Endothelial cell of umbilical vein (primary cell): ENCODE data around the gene DNAAF5. TPM values are rescaled to one million over a fixed set of nuclear protein-coding genes. Genes with fewer than 3 reads are reported as not detected.

Experiments
- BruUV-seq: library from RNA; stranded (reverse); fragments of 400-500 nt; replicated peaks from 2 replicates; lab custom pipeline; 2021; lab: Mats Ljungman, UMichigan
- CTCF ChIA-PET: fragments of 300-600, 350-600 bp; sonication (Branson Sonifier 250); formaldehyde crosslinking; loops from one replicate; lab custom pipeline; 2021; ENCODE audit warnings: antibody characterized with exemption, inconsistent platforms; lab: Charles Lee
- POLR2A ChIA-PET: fragments of 300-600, 350-600 bp; sonication (Branson Sonifier 250); formaldehyde crosslinking; loops from one replicate; lab custom pipeline; 2021; ENCODE audit warnings: antibody characterized with exemption, inconsistent platforms; lab: Charles Lee
- DNase-seq: peaks from one replicate; pipeline ENCODE4 v3.0.0-alpha.2; 2011; ENCODE audit warnings: low read depth, low spot score
- FAIRE-seq: peaks from 2 replicates; lab custom pipeline; 2011; peaks lifted over from hg19 to GRCh38; lab: Jason Lieb, UNC
- H2AFZ ChIP-seq: 2 replicates; pipeline ENCODE4 v1.6.0; 2012; ENCODE audit warnings: low read depth, low read length, control low read depth, inconsistent platforms
- H3K27ac ChIP-seq: 2 replicates; pipeline ENCODE4 v1.5.1; 2011; ENCODE audit warnings: low read depth, mild to moderate bottlenecking, control low read depth, low read length, moderate library complexity; ENCODE audit not compliant: insufficient read depth
- H3K27me3 ChIP-seq, 2 experiments: 2 replicates each; pipeline versions ENCODE4 v1.6.0 to v1.6.1; 2011; ENCODE audit warnings: low read length in 2 of 2, mixed read lengths in 1 of 2; ENCODE audit not compliant: control insufficient read depth in 2 of 2, insufficient read depth in 2 of 2
- H3K36me3 ChIP-seq, 2 experiments: 2 replicates in 1 of 2; 3 replicates in 1 of 2; pipeline ENCODE4 v1.5.1; 2011; ENCODE audit warnings: low read length in 2 of 2, mild to moderate bottlenecking in 1 of 2, moderate library complexity in 1 of 2; ENCODE audit not compliant: control insufficient read depth in 2 of 2, insufficient read depth in 2 of 2; ENCODE audit errors: extremely low read depth in 1 of 2
- H3K4me1 ChIP-seq: 3 replicates; pipeline ENCODE4 v1.5.1; 2011; ENCODE audit warnings: mild to moderate bottlenecking, low read length; ENCODE audit not compliant: control insufficient read depth, insufficient read depth; ENCODE audit errors: extremely low read depth
- H3K4me2 ChIP-seq: 2 replicates; pipeline ENCODE4 v1.6.1; 2011; ENCODE audit warnings: low read length, control low read depth, mixed read lengths; ENCODE audit not compliant: insufficient read depth
- H3K4me3 ChIP-seq, 3 experiments: fragments of 200-600 bp in 1 of 3; sonication (generic), shearing (Covaris generic) in 1 of 3; replicated peaks in 1 of 3; 2 replicates each; pipeline ENCODE4 v1.5.1; 2011 to 2016; ENCODE audit warnings: control low read depth in 3 of 3, low read length in 3 of 3, mild to moderate bottlenecking in 2 of 3, inconsistent platforms in 1 of 3, low read depth in 1 of 3, moderate library complexity in 1 of 3; ENCODE audit not compliant: insufficient read depth in 1 of 3
- H3K79me2 ChIP-seq: 2 replicates; pipeline ENCODE4 v1.6.0; 2012; ENCODE audit warnings: low read length, inconsistent platforms; ENCODE audit not compliant: control insufficient read depth, insufficient read depth
- H3K9ac ChIP-seq: replicated peaks from 2 replicates; pipeline ENCODE3; 2011; ENCODE audit warnings: low read length, control low read depth; ENCODE audit not compliant: insufficient read depth; ENCODE audit errors: extremely low read depth
- H3K9me1 ChIP-seq: replicated peaks from 3 replicates; pipeline ENCODE4 v1.6.0; 2011; ENCODE audit warnings: mild to moderate bottlenecking, low read length; ENCODE audit not compliant: control insufficient read depth, insufficient read depth; ENCODE audit errors: extremely low read depth
- H3K9me3 ChIP-seq: replicated peaks from 2 replicates; pipeline ENCODE4 v1.5.1; 2012; ENCODE audit warnings: low read length, inconsistent platforms; ENCODE audit not compliant: control insufficient read depth, insufficient read depth
- H4K20me1 ChIP-seq: replicated peaks from 2 replicates; pipeline ENCODE3; 2011; ENCODE audit warnings: mild to moderate bottlenecking, low read length; ENCODE audit not compliant: control insufficient read depth, insufficient read depth; ENCODE audit errors: extremely low read depth
- CTCF ChIP-seq, 2 donors: IDR thresholded peaks; 1 replicate in 1 of 2; 2 replicates in 1 of 2; pipeline ENCODE4 v1.5.1; 2011; ENCODE audit warnings: low read length in 2 of 2, mild to moderate bottlenecking in 2 of 2, moderate library complexity in 2 of 2, control low read depth in 1 of 2, inconsistent platforms in 1 of 2, low read depth in 1 of 2; ENCODE audit not compliant: insufficient read depth in 1 of 2; ENCODE audit errors: extremely low read depth in 1 of 2
- EZH2 ChIP-seq: IDR thresholded peaks from 2 replicates; pipeline ENCODE4 v1.6.1; 2012; ENCODE audit warnings: borderline replicate concordance, low read depth, mild to moderate bottlenecking, moderate library complexity, low read length, inconsistent platforms; ENCODE audit not compliant: severe bottlenecking
- FOS ChIP-seq: IDR thresholded peaks from 2 replicates; pipeline ENCODE4 v1.6.1; 2011; ENCODE audit warnings: mild to moderate bottlenecking, low read length, moderate library complexity, borderline replicate concordance; ENCODE audit not compliant: insufficient read depth
- GATA2 ChIP-seq: IDR thresholded peaks from 2 replicates; pipeline ENCODE4 v1.7.0; 2011; ENCODE audit warnings: low read depth, mild to moderate bottlenecking, moderate library complexity, mixed read lengths, low read length; ENCODE audit not compliant: insufficient read length, insufficient read depth
- JUN ChIP-seq: IDR thresholded peaks from 2 replicates; pipeline ENCODE4 v1.6.1; 2011; ENCODE audit warnings: borderline replicate concordance, low read depth; ENCODE audit not compliant: insufficient read length, insufficient read depth
- MAX ChIP-seq: IDR thresholded peaks from 2 replicates; pipeline ENCODE4 v1.6.1; 2011; ENCODE audit not compliant: insufficient read depth, insufficient read length
- MYC ChIP-seq: IDR thresholded peaks from one replicate; pipeline ENCODE4 v1.6.1; 2011; ENCODE audit warnings: mild to moderate bottlenecking, low read depth, low read length
- POLR2A ChIP-seq: IDR thresholded peaks from 2 replicates; pipeline ENCODE4 v1.6.1; 2012; ENCODE audit warnings: low read depth, mild to moderate bottlenecking, control low read depth, low read length
- POLR2AphosphoS5 ChIP-seq: IDR thresholded peaks from 2 replicates; pipeline ENCODE4 v1.6.1; 2012; ENCODE audit warnings: low read depth, mild to moderate bottlenecking, control low read depth, low read length, moderate library complexity; ENCODE audit not compliant: insufficient read depth
- dilution Hi-C: fragments of 300-500 bp; cut with MboI; formaldehyde crosslinking; loops from one replicate; pipeline ENCODE4 v1.15.0; 2019; ENCODE audit warnings: low sequenced_read_pairs; ENCODE audit not compliant: extremely low pct_ligation_motif_present
- intact Hi-C: fragments of 100-400 bp; cut with micrococcal nuclease; formaldehyde crosslinking; loops from one replicate; pipeline ENCODE4 v1.10.0; 2022
- polyA plus RNA-seq, 4 experiments: library from polyadenylated mRNA; depleted of rRNA in 3 of 4; stranded (reverse) in 3 of 4; unstranded in 1 of 4; fragments of >200 nt; gene quantifications; 2 replicates each; pipeline versions ENCODE4 v1.2.1 to v1.2.3, GENCODE V29; 2011 to 2012; ENCODE audit warnings: missing spikeins in 1 of 4
- total RNA-seq: library from RNA; stranded (reverse); gene quantifications from 2 replicates; pipeline ENCODE4 v1.2.3, GENCODE V29; 2021

Gene DNAAF5
- total and polyA plus RNA-seq, 2 donors (not counting 3 experiments of a cell fraction or from before 2014, with no cell fraction given): 49.3 to 65.5 TPM

DNA sequence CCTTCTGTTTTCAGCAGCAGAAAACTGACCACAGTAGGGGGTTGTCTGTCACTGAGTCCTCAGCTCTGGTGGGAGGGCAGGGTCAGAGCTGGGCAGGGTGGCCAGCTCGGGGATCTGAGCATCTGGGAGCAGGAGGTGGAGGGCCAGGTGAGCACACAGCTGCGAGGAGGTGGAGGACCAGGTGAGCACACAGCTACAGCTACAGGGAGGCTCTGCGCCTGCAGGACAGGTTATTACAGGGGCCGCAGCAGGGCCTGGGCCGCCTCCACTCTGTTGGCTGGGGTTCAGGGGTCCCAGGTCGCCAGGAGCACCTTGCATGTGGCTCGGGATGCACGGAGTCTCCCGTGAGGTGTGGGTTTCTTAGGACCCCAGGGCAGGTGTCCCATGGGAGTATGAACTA lies 53.0 kb downstream of the DNAAF5 start:
- Histone ChIP-seq H3K9me1 (no peaks in the 10 kb centered on the region), H3K27me3 (no peaks in the 10 kb centered on the region), H4K20me1 (no peaks in the 10 kb centered on the region), H3K79me2 (no peaks in the 10 kb centered on the region), H3K4me2 (no peak overlapping the region), H3K4me3 (no peak overlapping the region), H3K4me1 (peaks cover 34% of the 10 kb centered on the region), H3K9ac (no peak overlapping the region), H3K27ac (no peak overlapping the region), H2AFZ (no peak overlapping the region), H3K36me3 (peaks cover 0 to 10% of the 10 kb centered on the region in 2 experiments), H3K9me3 (no peaks in the 10 kb centered on the region)
- POLR2A ChIA-PET: no interaction called here
- DNase-seq: no peak
- CTCF ChIA-PET: interaction anchor here (1.1 kb wide), 1 partner anchor 57 kb away, joined by 3 read pairs; no protein-coding TSS in a partner anchor
- FAIRE-seq: no peak
- dilution Hi-C loops (no loop called here), intact Hi-C loops (loop anchor here (10.0 kb wide), 1 partner anchor 145 kb away; no protein-coding TSS in a partner anchor)
- no peak for TF ChIP-seq MAX
- no peak for TF ChIP-seq EZH2
- TF ChIP-seq CTCF (IDR thresholded peaks at IDR 0.05; ENCODE audit: extremely low read depth in 1 of 2, insufficient read depth in 1 of 2, low read depth in 1 of 2, low read length in 2 of 2): no peak
- TF ChIP-seq FOS: no peak
- no peak for TF ChIP-seq MYC
- no peak for TF ChIP-seq POLR2AphosphoS5
- no peak for TF ChIP-seq JUN
- no peak for TF ChIP-seq POLR2A
- TF ChIP-seq GATA2: no peak
- BruUV-seq: no TSS peak
